ENCODE measurements around the gene BEST2. TPM values are rescaled to one million over a fixed set of nuclear protein-coding genes. Genes with fewer than 3 reads are reported as not detected.
A peak's percentile ranks its signal among the peaks of the same experiment; 100 is the strongest.

BEST2 gene
- total RNA-seq, 2 donors from 2014 or later, result not detected

GRCh38 chr19:12789098-12789903 lies 37.7 kb downstream of the BEST2 start:
- H3K27ac Mint-ChIP-seq, result peak overlapping the region; percentile 97
- ATAC-seq (replicated peaks in 1 of 2) (no peak), DNase-seq (peak in 1 of 2 donors; percentile 58)
- H3K9me3 Mint-ChIP-seq, result no peaks in the 10 kb centered on the region
- no peaks in the 10 kb centered on the region for H3K27me3 Mint-ChIP-seq (ENCODE audit: low read depth)
- H3K4me1 Mint-ChIP-seq (ENCODE audit: low read depth), result peaks cover 21% of the 10 kb centered on the region
- peak overlapping the region; percentile 96 to 98 for H3K4me3 Mint-ChIP-seq
- peaks cover 9 to 13% of the 10 kb centered on the region in 2 donors for H3K36me3 Mint-ChIP-seq (ENCODE audit: insufficient read depth in 2 of 2)

- no peaks in the 10 kb centered on the region for H3K27me3 Mint-ChIP-seq (ENCODE audit: low read depth)
- no peaks in the 10 kb centered on the region for H3K9me3 Mint-ChIP-seq
- H3K4me3 Mint-ChIP-seq, result peak overlapping the region; percentile 94 to 98
- H3K27ac Mint-ChIP-seq, result peak overlapping the region; percentile 90
- ATAC-seq (replicated peaks in 1 of 2) (peak; percentile 52), DNase-seq (peak; percentile 99 to 100)
- H3K4me1 Mint-ChIP-seq (ENCODE audit: low read depth), result peaks cover 28% of the 10 kb centered on the region
- H3K36me3 Mint-ChIP-seq (ENCODE audit: insufficient read depth in 2 of 2), result peaks cover 9 to 13% of the 10 kb centered on the region in 2 donors
These were observed 38.5 kb downstream of the BEST2 start for GRCh38 chr19:12789904-12790619.

GRCh38 chr19:12790628-12791344 lies 39.2 kb downstream of the BEST2 start:
- Mint-ChIP-seq H3K4me3 (peak overlapping the region; percentile 94 to 98), H3K4me1 (ENCODE audit: low read depth) (peaks cover 36% of the 10 kb centered on the region), H3K9me3 (no peaks in the 10 kb centered on the region), H3K36me3 (ENCODE audit: insufficient read depth in 2 of 2) (peaks cover 9 to 13% of the 10 kb centered on the region in 2 donors), H3K27me3 (ENCODE audit: low read depth) (no peaks in the 10 kb centered on the region), H3K27ac (peak overlapping the region; percentile 90)
- DNase-seq (no peak), ATAC-seq (replicated peaks in 1 of 2) (no peak)

- H3K9me3 Mint-ChIP-seq, result no peaks in the 10 kb centered on the region
These were observed 39.9 kb downstream of the BEST2 start, which contains the start of gene JUNB for GRCh38 chr19:12791345-12792050. Gene JUNB, plus strand, starts transcription at chr19:12791486. Its CDS starts 286 bp downstream, at chr19:12791772.

GRCh38 chr19:12792051-12792852 lies 40.7 kb downstream of the BEST2 start:
- Mint-ChIP-seq H3K36me3 (ENCODE audit: insufficient read depth in 2 of 2) (peaks cover 9 to 13% of the 10 kb centered on the region in 2 donors), H3K27ac (peak overlapping the region; percentile 97)

More at GRCh38 chr19:12791345-12792050, 39.9 kb downstream of the BEST2 start, which contains the start of gene JUNB:
- Mint-ChIP-seq H3K4me3 (peak within 1 kb of the TSS; percentile 94 to 98), H3K36me3 (ENCODE audit: insufficient read depth in 2 of 2) (peaks cover 9 to 13% of the 10 kb centered on the region in 2 donors), H3K4me1 (ENCODE audit: low read depth) (peaks cover 43% of the 10 kb centered on the region), H3K27ac (peak within 1 kb of the TSS; percentile 97), H3K27me3 (ENCODE audit: low read depth) (no peaks in the 10 kb centered on the region)
- DNase-seq (peak; percentile 98), ATAC-seq (replicated peaks in 1 of 2) (peak; percentile 36 to 44)

GRCh38 chr19:12792853-12793289 lies 41.3 kb downstream of the BEST2 start:
- Mint-ChIP-seq H3K27me3 (ENCODE audit: low read depth) (no peaks in the 10 kb centered on the region), H3K4me1 (ENCODE audit: low read depth) (peaks cover 42% of the 10 kb centered on the region), H3K4me3 (peak overlapping the region; percentile 94 to 98), H3K27ac (peak overlapping the region; percentile 93), H3K9me3 (no peaks in the 10 kb centered on the region), H3K36me3 (ENCODE audit: insufficient read depth in 2 of 2) (peaks cover 9 to 14% of the 10 kb centered on the region in 2 donors)
- no peak for DNase-seq
- no peak for ATAC-seq (replicated peaks in 1 of 2)

More at GRCh38 chr19:12792051-12792852, 40.7 kb downstream of the BEST2 start:
- H3K4me3 Mint-ChIP-seq, result peak overlapping the region; percentile 94 to 98
- ATAC-seq (replicated peaks in 1 of 2) (peak in 1 of 2 donors; percentile 7), DNase-seq (peak; percentile 87 to 91)
- H3K27me3 Mint-ChIP-seq (ENCODE audit: low read depth), result no peaks in the 10 kb centered on the region
- no peaks in the 10 kb centered on the region for H3K9me3 Mint-ChIP-seq
- H3K4me1 Mint-ChIP-seq (ENCODE audit: low read depth), result peaks cover 42% of the 10 kb centered on the region

GRCh38 chr19:12793290-12794195 lies 42.0 kb downstream of the BEST2 start:
- peak; percentile 35 to 39 for ATAC-seq (replicated peaks in 1 of 2)
- Mint-ChIP-seq H3K4me3 (peak overlapping the region; percentile 94 to 98), H3K27ac (peak overlapping the region; percentile 96), H3K36me3 (ENCODE audit: insufficient read depth in 2 of 2) (peaks cover 9 to 17% of the 10 kb centered on the region in 2 donors), H3K9me3 (no peaks in the 10 kb centered on the region), H3K27me3 (ENCODE audit: low read depth) (no peaks in the 10 kb centered on the region), H3K4me1 (ENCODE audit: low read depth) (peaks cover 35% of the 10 kb centered on the region)
- DNase-seq, result peak; percentile 96

- peaks cover 29% of the 10 kb centered on the region for H3K4me1 Mint-ChIP-seq (ENCODE audit: low read depth)
- no peaks in the 10 kb centered on the region for H3K27me3 Mint-ChIP-seq (ENCODE audit: low read depth)
- DNase-seq (no peak), ATAC-seq (replicated peaks in 1 of 2) (no peak)
- H3K4me3 Mint-ChIP-seq, result peak overlapping the region; percentile 87 to 94
- H3K27ac Mint-ChIP-seq, result peak overlapping the region; percentile 96
- H3K9me3 Mint-ChIP-seq, result no peaks in the 10 kb centered on the region
- H3K36me3 Mint-ChIP-seq (ENCODE audit: insufficient read depth in 2 of 2), result peaks cover 10 to 17% of the 10 kb centered on the region in 2 donors
These were observed 42.8 kb downstream of the BEST2 start for GRCh38 chr19:12794196-12794941.

- DNase-seq (no peak), ATAC-seq (replicated peaks in 1 of 2) (no peak)
- Mint-ChIP-seq H3K27me3 (ENCODE audit: low read depth) (no peaks in the 10 kb centered on the region), H3K4me3 (peak overlapping the region; percentile 87 to 94), H3K9me3 (no peaks in the 10 kb centered on the region), H3K27ac (peak overlapping the region; percentile 96), H3K36me3 (ENCODE audit: insufficient read depth in 2 of 2) (peaks cover 10 to 17% of the 10 kb centered on the region in 2 donors), H3K4me1 (ENCODE audit: low read depth) (peaks cover 34% of the 10 kb centered on the region)
These were observed 43.4 kb downstream of the BEST2 start for GRCh38 chr19:12794971-12795381.

Data from activated T-cell treated with anti-CD3 and anti-CD28 coated beads, Interleukin-2, amount 50 U/mL, for 72 hours (primary cell).